GM23338 (cell line): ENCODE results near the gene ZSCAN30. TPM values are rescaled to one million over a fixed set of nuclear protein-coding genes. Genes with fewer than 3 reads are reported as not detected.

Experiments used
- ATAC-seq: fragments of 200-7000 bp; cut with Tn5 transposase; 3 replicates; pipeline ENCODE4 v1.9.1; 2020
- DNase-seq: peaks from one replicate; pipeline ENCODE4 v3.0.0-alpha.2; 2015; ENCODE audit warnings: low spot score
- H2AFZ ChIP-seq: fragments of 200-600 bp; sonication (generic); 2 replicates; pipeline ENCODE4 v1.8.0; 2016; ENCODE audit warnings: antibody characterized with exemption, mild to moderate bottlenecking, moderate library complexity
- H3F3A ChIP-seq: fragments of 200-600 bp; sonication (generic); replicated peaks from 2 replicates; pipeline ENCODE4 v1.8.0; 2017; ENCODE audit warnings: antibody characterized with exemption, mixed run types, low read depth
- H3K27ac ChIP-seq: fragments of 200-600 bp; sonication (generic); 2 replicates; pipeline ENCODE4 v1.6.1; 2016; ENCODE audit warnings: low read depth
- H3K27me3 ChIP-seq: fragments of 200-600 bp; sonication (generic); 2 replicates; pipeline ENCODE4 v1.8.0; 2016; ENCODE audit warnings: mild to moderate bottlenecking, mixed run types, moderate library complexity; ENCODE audit not compliant: insufficient read depth
- H3K36me3 ChIP-seq: fragments of 200-600 bp; sonication (generic); 2 replicates; pipeline ENCODE4 v1.8.0; 2016; ENCODE audit warnings: mild to moderate bottlenecking; ENCODE audit not compliant: insufficient read depth
- H3K4me1 ChIP-seq: fragments of 200-600 bp; sonication (generic); 2 replicates; pipeline ENCODE4 v1.8.0; 2016; ENCODE audit warnings: mild to moderate bottlenecking, moderate library complexity; ENCODE audit not compliant: insufficient read depth
- H3K4me2 ChIP-seq: fragments of 200-600 bp; sonication (generic); 2 replicates; pipeline ENCODE4 v1.7.1; 2017; ENCODE audit warnings: mixed run types
- H3K4me3 ChIP-seq: fragments of 200-600 bp; sonication (generic); 2 replicates; pipeline ENCODE4 v1.6.1; 2016; ENCODE audit warnings: mixed run types
- H3K79me2 ChIP-seq: fragments of 200-600 bp; sonication (generic); replicated peaks from 2 replicates; pipeline ENCODE4 v1.8.0; 2017; ENCODE audit warnings: mild to moderate bottlenecking; ENCODE audit not compliant: insufficient read depth
- H3K9me2 ChIP-seq: fragments of 200-600 bp; sonication (generic); 2 replicates; pipeline ENCODE4 v1.8.0; 2017; ENCODE audit not compliant: insufficient read depth
- H4K20me1 ChIP-seq: fragments of 200-600 bp; sonication (generic); replicated peaks from 2 replicates; pipeline ENCODE4 v1.8.0; 2017; ENCODE audit warnings: mild to moderate bottlenecking; ENCODE audit not compliant: insufficient read depth
- H3K27ac Mint-ChIP-seq: 2 replicates; pipeline ENCODE4 v1.8.0; 2020; ENCODE audit warnings: inconsistent platforms, mild to moderate bottlenecking, moderate library complexity, mixed read lengths
- H3K27me3 Mint-ChIP-seq: 3 replicates; pipeline ENCODE4 v1.8.0; 2022; ENCODE audit warnings: low read depth, mild to moderate bottlenecking, moderate library complexity, mixed read lengths, inconsistent platforms; ENCODE audit not compliant: insufficient read depth, poor library complexity
- H3K36me3 Mint-ChIP-seq: 3 replicates; pipeline ENCODE4 v1.8.0; 2021; ENCODE audit warnings: low read depth, mild to moderate bottlenecking, inconsistent platforms, moderate library complexity, mixed read lengths
- H3K4me1 Mint-ChIP-seq: 3 replicates; pipeline ENCODE4 v1.8.0; 2020; ENCODE audit warnings: mild to moderate bottlenecking, inconsistent platforms, mixed read lengths
- H3K4me3 Mint-ChIP-seq: 3 replicates; pipeline ENCODE4 v1.8.0; 2021; ENCODE audit warnings: moderate library complexity, mild to moderate bottlenecking, inconsistent platforms, mixed read lengths
- H3K9me3 Mint-ChIP-seq: 3 replicates; pipeline ENCODE4 v1.8.0; 2020; ENCODE audit warnings: moderate library complexity, mild to moderate bottlenecking, inconsistent platforms, mixed read lengths
- CREB1 ChIP-seq: fragments of 250-450 bp; sonication (Bioruptor Pico); IDR thresholded peaks from 2 replicates; pipeline ENCODE4 v1.5.0; 2020; ENCODE audit warnings: low read depth, mild to moderate bottlenecking, moderate library complexity
- ETS1 ChIP-seq: IDR thresholded peaks from 2 replicates; pipeline ENCODE4 v1.6.1; 2016; ENCODE audit warnings: antibody characterized with exemption
- EZH2phosphoT487 ChIP-seq: fragments of 200-600 bp; sonication (generic); IDR thresholded peaks from one replicate; pipeline ENCODE4 v1.8.1; 2018; ENCODE audit warnings: antibody characterized with exemption; ENCODE audit not compliant: unreplicated experiment
- JUNB ChIP-seq: IDR thresholded peaks from one replicate; pipeline ENCODE4 v1.6.1; 2016; ENCODE audit warnings: antibody characterized with exemption; ENCODE audit not compliant: unreplicated experiment
- NANOG ChIP-seq: IDR thresholded peaks from 2 replicates; pipeline ENCODE4 v1.6.1; 2016; ENCODE audit warnings: antibody characterized with exemption, borderline replicate concordance
- POLR2AphosphoS5 ChIP-seq: IDR thresholded peaks from 2 replicates; pipeline ENCODE4 v1.6.1; 2016; ENCODE audit warnings: antibody characterized with exemption, low read depth
- REST ChIP-seq: IDR thresholded peaks from one replicate; pipeline ENCODE4 v1.6.1; 2018; ENCODE audit warnings: antibody characterized with exemption; ENCODE audit not compliant: unreplicated experiment
- STAT1 ChIP-seq: IDR thresholded peaks from one replicate; pipeline ENCODE4 v1.6.1; 2016; ENCODE audit warnings: antibody characterized with exemption; ENCODE audit not compliant: unreplicated experiment
- ZNF114 ChIP-seq: fragments of 250-450 bp; sonication (Bioruptor Pico); IDR thresholded peaks from 2 replicates; pipeline ENCODE4 v1.5.0; 2020; ENCODE audit warnings: mild to moderate bottlenecking, moderate library complexity
- ZNF331 ChIP-seq: fragments of 250-450 bp; sonication (Bioruptor Pico); IDR thresholded peaks from 2 replicates; pipeline ENCODE4 v1.5.0; 2020; ENCODE audit warnings: low read depth, mild to moderate bottlenecking, moderate library complexity
- ZNF462 ChIP-seq: fragments of 250-450 bp; sonication (Bioruptor Pico); IDR thresholded peaks from 2 replicates; pipeline ENCODE4 v1.5.0; 2020; ENCODE audit warnings: mild to moderate bottlenecking, moderate library complexity
- polyA plus RNA-seq: library from polyadenylated mRNA; unstranded; fragments of >200 nt; fragmentation: Nextera tagmentation; extraction: Ambion mirVana; gene quantifications from 2 replicates; pipeline ENCODE4 v1.2.1, GENCODE V29; 2016
- total RNA-seq: library from RNA; depleted of rRNA; stranded (reverse); fragments of >200 nt; shearing (Covaris generic); gene quantifications from 2 replicates; pipeline ENCODE4 v1.2.3, GENCODE V29; 2014
- TF ChIP-seq, protein P1 (sequence below), 2 experiments: fragments of 200-600 bp in 1 of 2; sonication (generic) in 1 of 2; conservative IDR thresholded peaks; 2 replicates each; pipeline versions ENCODE4 v1.5.1 to v1.6.1; 2016 to 2017; ENCODE audit warnings: antibody characterized with exemption in 2 of 2, low read depth in 2 of 2, mild to moderate bottlenecking in 2 of 2, moderate library complexity in 1 of 2

The ZSCAN30 gene
- total and polyA plus RNA-seq, 2 experiments from 2014 or later: 12.3 to 21.8 TPM

DNA sequence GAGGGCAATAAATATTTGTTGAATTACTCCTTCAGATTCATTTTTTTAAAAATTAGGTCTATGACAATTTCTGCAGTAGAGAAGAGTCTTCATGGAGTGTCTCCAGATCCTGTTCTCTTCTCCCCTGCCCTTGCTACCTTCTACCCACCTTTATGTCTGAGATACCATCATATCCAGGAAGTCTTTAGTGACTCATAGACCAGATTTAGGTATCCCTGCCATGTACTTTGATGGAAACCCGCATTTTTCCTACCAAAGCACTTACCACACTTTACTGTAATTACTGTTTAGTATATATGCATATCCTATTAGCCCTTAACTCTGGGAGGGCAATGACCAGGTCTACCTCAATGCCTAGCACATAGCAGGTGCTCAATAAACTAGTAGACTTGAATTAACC, 37.6 kb downstream of the ZSCAN30 start (continued):
- no peak for TF ChIP-seq REST
- TF ChIP-seq, protein P1, sequence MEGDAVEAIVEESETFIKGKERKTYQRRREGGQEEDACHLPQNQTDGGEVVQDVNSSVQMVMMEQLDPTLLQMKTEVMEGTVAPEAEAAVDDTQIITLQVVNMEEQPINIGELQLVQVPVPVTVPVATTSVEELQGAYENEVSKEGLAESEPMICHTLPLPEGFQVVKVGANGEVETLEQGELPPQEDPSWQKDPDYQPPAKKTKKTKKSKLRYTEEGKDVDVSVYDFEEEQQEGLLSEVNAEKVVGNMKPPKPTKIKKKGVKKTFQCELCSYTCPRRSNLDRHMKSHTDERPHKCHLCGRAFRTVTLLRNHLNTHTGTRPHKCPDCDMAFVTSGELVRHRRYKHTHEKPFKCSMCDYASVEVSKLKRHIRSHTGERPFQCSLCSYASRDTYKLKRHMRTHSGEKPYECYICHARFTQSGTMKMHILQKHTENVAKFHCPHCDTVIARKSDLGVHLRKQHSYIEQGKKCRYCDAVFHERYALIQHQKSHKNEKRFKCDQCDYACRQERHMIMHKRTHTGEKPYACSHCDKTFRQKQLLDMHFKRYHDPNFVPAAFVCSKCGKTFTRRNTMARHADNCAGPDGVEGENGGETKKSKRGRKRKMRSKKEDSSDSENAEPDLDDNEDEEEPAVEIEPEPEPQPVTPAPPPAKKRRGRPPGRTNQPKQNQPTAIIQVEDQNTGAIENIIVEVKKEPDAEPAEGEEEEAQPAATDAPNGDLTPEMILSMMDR (conservative IDR thresholded peaks at IDR 0.05; ENCODE audit: low read depth in 2 of 2): no peak
- TF ChIP-seq JUNB: no peak
- no peak for TF ChIP-seq ZNF331 (CRISPR knock-in tag)
- TF ChIP-seq STAT1: no peak
- TF ChIP-seq ZNF114: no peak
- TF ChIP-seq ETS1: no peak

DNA sequence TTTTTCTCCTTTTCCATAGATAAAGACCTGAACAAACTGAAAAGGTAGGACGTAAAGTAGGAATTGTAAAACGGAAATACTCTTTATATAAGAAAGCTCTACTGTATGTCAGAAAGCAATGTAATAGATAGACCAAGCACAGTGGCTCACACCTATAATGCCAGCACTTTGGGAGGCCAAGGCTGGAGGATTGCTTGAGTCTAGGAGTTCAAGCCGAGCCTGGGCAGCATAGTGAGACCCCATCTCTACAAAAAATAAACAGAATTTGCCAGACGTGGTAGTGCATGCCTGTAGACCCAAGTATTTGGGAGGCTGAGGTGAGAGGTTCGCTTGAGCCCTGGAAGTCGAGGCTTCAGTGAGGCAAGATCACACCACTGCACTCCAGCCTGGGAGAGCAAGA, 41.6 kb downstream of the ZSCAN30 start:
- no peak overlapping the region for H3K4me2 ChIP-seq
- no peak overlapping the region for H3K27ac ChIP-seq
- no peak for DNase-seq
- peaks cover 12% of the 10 kb centered on the region; the same call in 1 of the 2 replicates for H4K20me1 ChIP-seq
- peaks cover 52% of the 10 kb centered on the region for H3K36me3 ChIP-seq
- Mint-ChIP-seq H3K4me3 (no peak overlapping the region), H3K27me3 (peaks cover 2% of the 10 kb centered on the region), H3K36me3 (peaks cover 90% of the 10 kb centered on the region), H3K27ac (no peak overlapping the region), H3K9me3 (peaks cover 1% of the 10 kb centered on the region; the same call in 1 of the 3 replicates), H3K4me1 (no peaks in the 10 kb centered on the region)
- H3K4me1 ChIP-seq: no peaks in the 10 kb centered on the region
- H3K9me2 ChIP-seq: no peaks in the 10 kb centered on the region
- no peak overlapping the region for H2AFZ ChIP-seq
- ATAC-seq: no peak
- no peaks in the 10 kb centered on the region for H3K27me3 ChIP-seq
- 0 out of 2 replicates have a peak, but pooled peaks cover 9% of the 10 kb centered on the region for H3K79me2 ChIP-seq
- no peak overlapping the region for H3K4me3 ChIP-seq
- no peaks in the 10 kb centered on the region for H3F3A ChIP-seq
- TF ChIP-seq ZNF114: no peak
- no peak for TF ChIP-seq EZH2phosphoT487
- TF ChIP-seq CREB1 (CRISPR knock-in tag): no peak
- TF ChIP-seq POLR2AphosphoS5: no peak
- no peak for TF ChIP-seq NANOG
- no peak for TF ChIP-seq ZNF462
- no peak for TF ChIP-seq STAT1
